ENCODE data around the gene AK9.
"Not testable (repeated sequence)": the region's sequence is repeated elsewhere in the genome, so short reads cannot be mapped to it uniquely, and the experiment has no call there.

Gene AK9

GRCh38 chr6:109696355-109696754 lies 5.4 kb upstream of the AK9 start:
- no peak for DNase-seq (ENCODE audit: low spot score)
- no peak for TF ChIP-seq CTCF (IDR thresholded peaks at IDR 0.05; ENCODE audit: extremely low read depth, missing control alignments)

- TF ChIP-seq CTCF (IDR thresholded peaks at IDR 0.05; ENCODE audit: extremely low read depth, missing control alignments), result peak; percentile 4
- no peak for DNase-seq (ENCODE audit: low spot score)
Measured at GRCh38 chr6:109695468-109695867, 4.5 kb upstream of the AK9 start.

GRCh38 chr6:109693111-109693510 lies 2.1 kb upstream of the AK9 start:
- no peak for TF ChIP-seq CTCF (IDR thresholded peaks at IDR 0.05; ENCODE audit: extremely low read depth, missing control alignments)
- DNase-seq (ENCODE audit: low spot score), result no peak

GRCh38 chr6:109690373-109690736 lies 647 bp downstream of the AK9 start:
- no peak for TF ChIP-seq CTCF (IDR thresholded peaks at IDR 0.05; ENCODE audit: extremely low read depth, missing control alignments)
- DNase-seq (ENCODE audit: low spot score), result peak; percentile 59

GRCh38 chr6:109687271-109687761 lies 3.7 kb downstream of the AK9 start:
- no peak for TF ChIP-seq CTCF (IDR thresholded peaks at IDR 0.05; ENCODE audit: extremely low read depth, missing control alignments)
- no peak for DNase-seq (ENCODE audit: low spot score)

- TF ChIP-seq CTCF (IDR thresholded peaks at IDR 0.05; ENCODE audit: extremely low read depth, missing control alignments), result no peak
Measured at GRCh38 chr6:109686566-109687265, 4.3 kb downstream of the AK9 start.

GRCh38 chr6:109678661-109679505 lies 12.1 kb downstream of the AK9 start:
- not testable (repeated sequence) for DNase-seq (ENCODE audit: low spot score)

More at GRCh38 chr6:109686566-109687265, 4.3 kb downstream of the AK9 start:
- DNase-seq (ENCODE audit: low spot score), result no peak
